Neuronal stem cell (in vitro differentiated cells): ENCODE data around the gene VPS13D.

Experiments
- DNase-seq: peaks from one replicate; pipeline ENCODE4 v3.0.0-alpha.2; 2013; ENCODE audit warnings: low spot score
- H2AFZ ChIP-seq: one replicate; pipeline ENCODE4 v1.6.1; 2013; ENCODE audit warnings: mild to moderate bottlenecking, low read length, inconsistent platforms
- H2AK5ac ChIP-seq: 2 replicates; pipeline ENCODE4 v1.6.1; 2013; ENCODE audit warnings: low read depth, mild to moderate bottlenecking, inconsistent platforms, low read length, moderate library complexity, mixed read lengths
- H2BK120ac ChIP-seq: 2 replicates; pipeline ENCODE4 v1.6.1; 2013; ENCODE audit warnings: low read depth, mild to moderate bottlenecking, inconsistent platforms, low read length, moderate library complexity, mixed read lengths
- H2BK12ac ChIP-seq: one replicate; pipeline ENCODE4 v1.6.1; 2013; ENCODE audit warnings: low read length, inconsistent platforms
- H2BK15ac ChIP-seq: 2 replicates; pipeline ENCODE4 v1.6.1; 2013; ENCODE audit warnings: mild to moderate bottlenecking, low read length, inconsistent platforms, mixed read lengths
- H2BK5ac ChIP-seq: one replicate; pipeline ENCODE4 v1.6.1; 2013; ENCODE audit warnings: inconsistent platforms, mild to moderate bottlenecking, low read length, moderate library complexity
- H3K14ac ChIP-seq: one replicate; pipeline ENCODE4 v1.6.1; 2013; ENCODE audit warnings: low read length, inconsistent platforms
- H3K18ac ChIP-seq: 2 replicates; pipeline ENCODE4 v1.6.1; 2013; ENCODE audit warnings: low read length, inconsistent platforms
- H3K23ac ChIP-seq: 2 replicates; pipeline ENCODE4 v1.6.1; 2013; ENCODE audit warnings: low read depth, mild to moderate bottlenecking, mixed read lengths, low read length, inconsistent platforms; ENCODE audit not compliant: poor library complexity
- H3K27ac ChIP-seq: replicated peaks from 3 replicates; pipeline ENCODE4 v1.5.1; 2013; ENCODE audit warnings: low read length, inconsistent platforms
- H3K27me3 ChIP-seq, 3 experiments: 2 replicates each; pipeline ENCODE4 v1.6.1; 2013; ENCODE audit warnings: low read length in 3 of 3, mild to moderate bottlenecking in 2 of 3, inconsistent platforms in 1 of 3, low read depth in 1 of 3, mixed read lengths in 1 of 3, moderate library complexity in 1 of 3; ENCODE audit not compliant: control insufficient read depth in 3 of 3, insufficient read depth in 3 of 3
- H3K36me3 ChIP-seq, 2 donors: replicated peaks in 1 of 2; 2 replicates each; pipeline ENCODE4 v1.6.1; 2013; ENCODE audit warnings: low read length in 2 of 2; ENCODE audit not compliant: control insufficient read depth in 2 of 2, insufficient read depth in 2 of 2
- H3K4ac ChIP-seq: 2 replicates; pipeline ENCODE4 v1.6.1; 2013; ENCODE audit warnings: inconsistent platforms, mild to moderate bottlenecking, low read length, moderate library complexity
- H3K4me1 ChIP-seq, 2 donors: 1 replicate in 1 of 2; 2 replicates in 1 of 2; pipeline ENCODE4 v1.6.1; 2013; ENCODE audit warnings: low read length in 2 of 2, low read depth in 1 of 2; ENCODE audit not compliant: control insufficient read depth in 2 of 2, insufficient read depth in 1 of 2
- H3K4me2 ChIP-seq: one replicate; pipeline ENCODE4 v1.6.1; 2013; ENCODE audit warnings: mild to moderate bottlenecking, low read length, inconsistent platforms; ENCODE audit not compliant: insufficient read depth, poor library complexity, severe bottlenecking
- H3K4me3 ChIP-seq, 2 donors: 2 replicates each; pipeline ENCODE4 v1.5.1; 2013; ENCODE audit warnings: low read length in 2 of 2, mild to moderate bottlenecking in 2 of 2, inconsistent platforms in 1 of 2, moderate library complexity in 1 of 2
- H3K79me1 ChIP-seq: one replicate; pipeline ENCODE4 v1.6.1; 2013; ENCODE audit warnings: low read depth, mild to moderate bottlenecking, inconsistent platforms, low read length, moderate library complexity
- H3K9ac ChIP-seq: one replicate; pipeline ENCODE4 v1.6.1; 2013; ENCODE audit warnings: mild to moderate bottlenecking, low read depth, low read length, inconsistent platforms; ENCODE audit not compliant: poor library complexity
- H3K9me3 ChIP-seq, 2 donors: replicated peaks in 1 of 2; 2 replicates each; pipeline versions ENCODE3 to v1.6.1; 2013; ENCODE audit warnings: low read length in 2 of 2, mild to moderate bottlenecking in 2 of 2, inconsistent platforms in 1 of 2, low read depth in 1 of 2, mixed read lengths in 1 of 2, moderate library complexity in 1 of 2; ENCODE audit not compliant: control insufficient read depth in 2 of 2, insufficient read depth in 1 of 2
- H4K8ac ChIP-seq: one replicate; pipeline ENCODE4 v1.6.1; 2013; ENCODE audit warnings: low read depth, mild to moderate bottlenecking, inconsistent platforms, low read length, moderate library complexity
- H4K91ac ChIP-seq: one replicate; pipeline ENCODE4 v1.6.1; 2013; ENCODE audit warnings: low read length, low read depth, mild to moderate bottlenecking, inconsistent platforms; ENCODE audit not compliant: poor library complexity
- WGBS, 2 donors: extraction: QIAGEN DNeasy Blood & Tissue Kit; methylation state at CpG; one replicate each; pipeline ENCODE4 v1.1.7; 2013; ENCODE audit warnings: missing lambda C conversion rate in 2 of 2, mixed read lengths in 1 of 2; ENCODE audit not compliant: insufficient read length in 2 of 2, insufficient replicate concordance in 1 of 2; ENCODE audit errors: extremely low coverage in 2 of 2; 5-methylcytosine and 5-hydroxymethylcytosine counted together

The VPS13D gene

DNA sequence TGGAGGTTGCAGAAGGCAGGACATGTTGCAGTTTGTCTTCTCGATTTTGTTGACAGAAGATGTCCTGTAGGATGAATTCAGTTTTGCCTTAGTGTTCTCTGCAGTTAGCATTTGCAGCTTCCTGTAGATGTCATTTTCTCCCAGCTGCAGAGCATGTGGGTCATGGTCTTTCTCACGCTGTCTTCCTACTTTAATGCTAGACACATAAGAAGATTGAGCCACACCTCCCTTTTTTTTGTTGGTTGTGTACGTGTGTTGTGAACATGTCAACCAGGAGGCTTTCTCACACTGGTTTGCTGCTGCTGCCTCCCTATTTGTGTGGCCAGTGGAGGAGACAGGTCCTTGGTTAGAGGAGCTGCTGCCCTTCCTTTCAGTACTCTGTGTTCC is 110.7 kb downstream of the VPS13D start:
- Histone ChIP-seq H4K8ac (no peak overlapping the region), H2BK120ac (no peak overlapping the region), H3K9me3 (no peaks in the 10 kb centered on the region), H3K36me3 (peaks cover 1 to 15% of the 10 kb centered on the region in 2 donors), H3K4me1 (peaks cover 6 to 11% of the 10 kb centered on the region in 2 donors), H2AK5ac (no peak overlapping the region), H3K79me1 (no peaks in the 10 kb centered on the region), H3K27ac (no peak overlapping the region), H3K4me2 (no peak overlapping the region), H3K14ac (no peak overlapping the region), H4K91ac (no peak overlapping the region), H3K4ac (no peak overlapping the region), H2AFZ (no peak overlapping the region), H3K9ac (no peak overlapping the region), H2BK5ac (no peak overlapping the region), H3K18ac (no peak overlapping the region), H2BK12ac (no peak overlapping the region), H3K4me3 (no peak overlapping the region), H3K23ac (no peak overlapping the region), H2BK15ac (no peak overlapping the region), H3K27me3 (no peaks in the 10 kb centered on the region)
- WGBS, 2 donors, result no CpG with 5 or more reads among the region's 3 CpGs
- no peak for DNase-seq

DNA sequence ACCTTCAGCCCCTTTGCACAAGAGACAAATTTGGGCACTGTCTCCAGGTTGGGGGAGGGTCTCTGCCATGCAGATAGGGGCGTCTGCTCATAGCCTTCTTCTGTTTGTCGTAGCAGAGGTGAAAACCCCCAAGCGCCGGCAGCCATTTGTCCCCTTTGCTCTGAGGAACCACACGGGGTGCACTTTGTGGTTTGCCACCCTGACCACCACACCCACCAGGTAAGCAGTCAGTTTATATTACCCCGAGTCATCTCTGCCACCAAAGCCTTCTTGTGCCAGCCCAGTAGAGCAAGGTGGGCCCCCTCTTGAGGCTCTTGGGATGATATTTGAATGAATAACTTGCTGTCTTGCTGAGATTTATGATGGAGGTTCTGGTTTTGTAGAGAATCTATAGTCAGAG is 111.8 kb downstream of the VPS13D start:
- Histone ChIP-seq H3K9ac (no peak overlapping the region), H3K23ac (no peak overlapping the region), H2AFZ (no peak overlapping the region), H3K4ac (no peak overlapping the region), H3K36me3 (peaks cover 4 to 26% of the 10 kb centered on the region in 2 donors), H2BK12ac (no peak overlapping the region), H3K27me3 (no peaks in the 10 kb centered on the region), H3K79me1 (no peaks in the 10 kb centered on the region), H2BK15ac (no peak overlapping the region), H3K4me1 (peaks cover 0 to 2% of the 10 kb centered on the region in 2 donors), H2BK120ac (no peak overlapping the region), H4K91ac (no peak overlapping the region), H3K4me2 (no peak overlapping the region), H3K18ac (no peak overlapping the region), H3K27ac (no peak overlapping the region), H3K9me3 (no peaks in the 10 kb centered on the region), H3K4me3 (no peak overlapping the region), H2BK5ac (no peak overlapping the region), H2AK5ac (no peak overlapping the region), H4K8ac (no peak overlapping the region), H3K14ac (no peak overlapping the region)
- no peak for DNase-seq
- WGBS, 2 donors, result no CpG with 5 or more reads among the region's 6 CpGs

DNA sequence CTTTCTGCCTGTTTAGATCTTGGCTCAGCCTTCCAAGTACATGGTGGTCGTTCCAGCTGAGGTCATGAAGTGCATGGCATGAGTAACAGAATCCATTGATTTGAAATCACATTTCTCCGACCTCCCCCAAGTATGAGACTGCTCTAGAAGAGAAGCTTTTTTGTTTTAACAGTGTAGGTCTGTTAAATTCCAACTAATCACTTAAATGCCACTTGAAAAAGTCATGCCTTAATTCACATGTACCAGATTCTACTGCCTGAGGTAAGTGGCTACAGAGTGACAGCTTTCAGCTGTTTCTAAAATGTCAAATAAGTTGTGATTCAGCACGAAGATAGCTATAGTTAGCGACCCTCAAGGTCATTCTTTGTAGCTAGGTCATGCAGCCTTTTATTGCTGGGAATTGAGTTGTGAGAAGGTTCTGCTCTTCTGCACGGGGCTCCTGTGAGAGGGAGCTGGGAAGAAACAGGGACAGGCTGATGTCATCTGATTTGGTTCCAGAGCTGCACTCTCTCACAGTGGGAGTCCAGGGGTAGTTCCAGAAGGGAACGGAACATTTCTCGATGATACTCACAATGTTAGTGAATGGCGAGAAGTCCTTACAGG is 112.7 kb downstream of the VPS13D start:
- H3K4ac ChIP-seq, result no peak overlapping the region
- no peaks in the 10 kb centered on the region for H3K9me3 ChIP-seq
- no peak overlapping the region for H4K91ac ChIP-seq
- H2AFZ ChIP-seq, result no peak overlapping the region
- no peak overlapping the region for H3K4me3 ChIP-seq
- H3K9ac ChIP-seq, result no peak overlapping the region
- H3K14ac ChIP-seq, result no peak overlapping the region
- H3K27me3 ChIP-seq, result no peaks in the 10 kb centered on the region
- peaks cover 4 to 33% of the 10 kb centered on the region in 2 donors for H3K36me3 ChIP-seq
- no peak overlapping the region for H2BK15ac ChIP-seq
- no peaks in the 10 kb centered on the region for H3K4me1 ChIP-seq
- no peak overlapping the region for H2BK12ac ChIP-seq
- H2AK5ac ChIP-seq, result no peak overlapping the region
- H3K23ac ChIP-seq, result no peak overlapping the region
- no peak overlapping the region for H3K27ac ChIP-seq
- no peak overlapping the region for H3K18ac ChIP-seq
- H3K4me2 ChIP-seq, result no peak overlapping the region
- H3K79me1 ChIP-seq, result no peaks in the 10 kb centered on the region
- no peak overlapping the region for H2BK120ac ChIP-seq
- no CpG with 5 or more reads among the region's 8 CpGs for WGBS, 2 donors
- DNase-seq, result no peak
- no peak overlapping the region for H4K8ac ChIP-seq
- no peak overlapping the region for H2BK5ac ChIP-seq

GRCh38 chr1:12343823-12344487 is 114.1 kb downstream of the VPS13D start:
- no peak for DNase-seq
- Histone ChIP-seq H2BK120ac (no peak overlapping the region), H3K18ac (no peak overlapping the region), H4K91ac (no peak overlapping the region), H3K23ac (no peak overlapping the region), H3K27me3 (no peaks in the 10 kb centered on the region), H3K4ac (no peak overlapping the region), H4K8ac (no peak overlapping the region), H2AFZ (no peak overlapping the region), H3K14ac (no peak overlapping the region), H3K4me1 (no peaks in the 10 kb centered on the region), H3K36me3 (peaks cover 7 to 41% of the 10 kb centered on the region in 2 donors), H3K79me1 (no peaks in the 10 kb centered on the region), H2BK15ac (no peak overlapping the region), H3K27ac (no peak overlapping the region), H2BK12ac (no peak overlapping the region), H2AK5ac (no peak overlapping the region), H3K4me3 (no peak overlapping the region), H3K9ac (no peak overlapping the region), H2BK5ac (no peak overlapping the region), H3K4me2 (no peak overlapping the region), H3K9me3 (no peaks in the 10 kb centered on the region)
- no CpG with 5 or more reads among the region's 2 CpGs for WGBS, 2 donors
